Keratinocyte (primary cell): Measurements from ENCODE around the gene PCBD2. TPM values are rescaled to one million over a fixed set of nuclear protein-coding genes. Genes with fewer than 3 reads are reported as not detected.
"Not testable (repeated sequence)": the region's sequence is repeated elsewhere in the genome, so short reads cannot be mapped to it uniquely, and the experiment has no call there.

ENCODE experiments used
- DNase-seq: peaks from one replicate; pipeline ENCODE4 v3.0.0-alpha.2; 2011; ENCODE audit warnings: low read depth, missing footprints, low spot score
- FAIRE-seq: peaks from 2 replicates; lab custom pipeline; 2011; peaks lifted over from hg19 to GRCh38; lab: Jason Lieb, UNC
- H2AFZ ChIP-seq: 2 replicates; pipeline ENCODE4 v1.6.0; 2012; ENCODE audit warnings: low read length, control low read depth, inconsistent platforms; ENCODE audit not compliant: control insufficient read depth
- H3K27ac ChIP-seq: 2 replicates; pipeline ENCODE4 v1.5.1; 2011; ENCODE audit warnings: low read length; ENCODE audit not compliant: control insufficient read depth, insufficient read depth
- H3K27me3 ChIP-seq: 3 replicates; pipeline ENCODE4 v1.6.0; 2011; ENCODE audit warnings: low read length; ENCODE audit not compliant: control insufficient read depth, insufficient read depth; ENCODE audit errors: extremely low read depth
- H3K36me3 ChIP-seq, 2 experiments: 2 replicates in 1 of 2; 3 replicates in 1 of 2; pipeline ENCODE4 v1.5.1; 2011; ENCODE audit warnings: low read length in 2 of 2, mild to moderate bottlenecking in 1 of 2; ENCODE audit not compliant: control insufficient read depth in 2 of 2, insufficient read depth in 2 of 2; ENCODE audit errors: extremely low read depth in 1 of 2
- H3K4me1 ChIP-seq: 3 replicates; pipeline ENCODE4 v1.5.1; 2011; ENCODE audit warnings: low read length; ENCODE audit not compliant: control insufficient read depth, insufficient read depth; ENCODE audit errors: extremely low read depth
- H3K4me2 ChIP-seq: 3 replicates; pipeline ENCODE4 v1.6.0; 2011; ENCODE audit warnings: low read depth, low read length; ENCODE audit not compliant: control insufficient read depth, insufficient read depth; ENCODE audit errors: extremely low read depth
- H3K4me3 ChIP-seq, 3 experiments: fragments of 200-600 bp in 1 of 3; sonication (generic) in 1 of 3; 2 replicates in 2 of 3; 3 replicates in 1 of 3; pipeline ENCODE4 v1.5.1; 2011 to 2016; ENCODE audit warnings: low read length in 3 of 3, mild to moderate bottlenecking in 3 of 3, control low read depth in 2 of 3, inconsistent platforms in 1 of 3, low read depth in 1 of 3, mixed read lengths in 1 of 3, mixed run types in 1 of 3, moderate library complexity in 1 of 3; ENCODE audit not compliant: control insufficient read depth in 2 of 3, insufficient read depth in 2 of 3; ENCODE audit errors: extremely low read depth in 1 of 3
- H3K79me2 ChIP-seq: 2 replicates; pipeline ENCODE4 v1.6.0; 2012; ENCODE audit warnings: low read length; ENCODE audit not compliant: control insufficient read depth, insufficient read depth
- H3K9ac ChIP-seq: 3 replicates; pipeline ENCODE4 v1.6.0; 2011; ENCODE audit warnings: low read length; ENCODE audit not compliant: control insufficient read depth, insufficient read depth; ENCODE audit errors: extremely low read depth
- H3K9me1 ChIP-seq: 3 replicates; pipeline ENCODE4 v1.6.0; 2011; ENCODE audit warnings: low read length; ENCODE audit not compliant: control insufficient read depth, insufficient read depth; ENCODE audit errors: extremely low read depth
- H3K9me3 ChIP-seq: 2 replicates; pipeline ENCODE4 v1.5.1; 2012; ENCODE audit warnings: low read depth, low read length; ENCODE audit not compliant: control insufficient read depth
- H4K20me1 ChIP-seq: 3 replicates; pipeline ENCODE4 v1.6.0; 2011; ENCODE audit warnings: low read length; ENCODE audit not compliant: control insufficient read depth, insufficient read depth; ENCODE audit errors: extremely low read depth
- CTCF ChIP-seq, 3 experiments: IDR thresholded peaks in 1 of 3; conservative IDR thresholded peaks in 1 of 3; optimal IDR thresholded peaks in 1 of 3; 2 replicates in 2 of 3; 3 replicates in 1 of 3; pipeline versions ENCODE3 to v1.5.1; 2011; ENCODE audit warnings: low read length in 3 of 3, mild to moderate bottlenecking in 3 of 3, moderate library complexity in 2 of 3, control low read depth in 1 of 3, inconsistent platforms in 1 of 3; ENCODE audit not compliant: insufficient read depth in 2 of 3; ENCODE audit errors: extremely low read depth in 1 of 3
- EZH2 ChIP-seq: IDR thresholded peaks from one replicate; pipeline ENCODE4 v1.6.1; 2012; ENCODE audit warnings: inconsistent platforms, mild to moderate bottlenecking, low read length, moderate library complexity
- dilution Hi-C: fragments of 300-500 bp; cut with MboI; formaldehyde crosslinking; loops from one replicate; pipeline ENCODE4 v1.7.0; 2020; ENCODE audit warnings: low sequenced_read_pairs; ENCODE audit not compliant: extremely low pct_ligation_motif_present
- polyA plus RNA-seq, 5 experiments: library from polyadenylated mRNA; depleted of rRNA in 3 of 5; stranded (reverse) in 3 of 5; stranded (forward) in 1 of 5; unstranded in 1 of 5; fragments of >200 nt; gene quantifications; 1 replicate in 1 of 5; 2 replicates in 3 of 5; 3 replicates in 1 of 5; pipeline versions ENCODE4 v1.2.1 to v1.2.3, GENCODE V29; 2011 to 2012; ENCODE audit warnings: missing spikeins in 2 of 5, low read depth in 1 of 5, low replicate concordance in 1 of 5

PCBD2 gene
- polyA plus RNA-seq, 1 donor (not counting 4 experiments of a cell fraction or from before 2014, with no cell fraction given) = 6.2 TPM

- TF ChIP-seq EZH2 (no peak), CTCF (optimal IDR thresholded peaks at IDR 0.05 in 1 of 3, IDR thresholded peaks at IDR 0.05 in 1 of 3, conservative IDR thresholded peaks at IDR 0.05 in 1 of 3; ENCODE audit: extremely low read depth in 1 of 3, insufficient read depth in 2 of 3, low read length in 3 of 3) (no peak)
- DNase-seq (no peak), FAIRE-seq (no peak)
- H3K79me2 ChIP-seq = no peaks in the 10 kb centered on the region
- no peaks in the 10 kb centered on the region for H3K36me3 ChIP-seq
- H2AFZ ChIP-seq = no peak overlapping the region
- no peaks in the 10 kb centered on the region for H3K27me3 ChIP-seq
- no peak overlapping the region for H3K4me3 ChIP-seq
- H3K9me3 ChIP-seq = no peaks in the 10 kb centered on the region
- no peaks in the 10 kb centered on the region for H3K4me1 ChIP-seq
- no peak overlapping the region for H3K27ac ChIP-seq
- no peak overlapping the region for H3K4me2 ChIP-seq
- no peak overlapping the region for H3K9ac ChIP-seq
- H3K9me1 ChIP-seq = no peaks in the 10 kb centered on the region
- no peaks in the 10 kb centered on the region for H4K20me1 ChIP-seq
- dilution Hi-C loops = no loop called here
These were observed 84.4 kb downstream of the PCBD2 start for GRCh38 chr5:134989266-134989830.

- H3K4me2 ChIP-seq, FAIRE-seq, H3K9me1 ChIP-seq, H3K79me2 ChIP-seq, H3K9me3 ChIP-seq, H3K36me3 ChIP-seq, H2AFZ ChIP-seq, H3K27me3 ChIP-seq, H4K20me1 ChIP-seq, dilution Hi-C loops, H3K4me3 ChIP-seq, DNase-seq, H3K9ac ChIP-seq, H3K4me1 ChIP-seq, H3K27ac ChIP-seq: not testable (repeated sequence)
These were observed 85.3 kb downstream of the PCBD2 start for GRCh38 chr5:134990183-134990582.

GRCh38 chr5:134992148-134992547 lies 87.2 kb downstream of the PCBD2 start:
- H3K9me3 ChIP-seq = no peaks in the 10 kb centered on the region
- no peak for TF ChIP-seq CTCF (optimal IDR thresholded peaks at IDR 0.05 in 1 of 3, IDR thresholded peaks at IDR 0.05 in 1 of 3, conservative IDR thresholded peaks at IDR 0.05 in 1 of 3; ENCODE audit: extremely low read depth in 1 of 3, insufficient read depth in 2 of 3, low read length in 3 of 3)
- no peak for TF ChIP-seq EZH2
- H3K9ac ChIP-seq = no peak overlapping the region
- no peaks in the 10 kb centered on the region for H3K27me3 ChIP-seq
- H2AFZ ChIP-seq = no peak overlapping the region
- FAIRE-seq (no peak), DNase-seq (no peak)
- no peaks in the 10 kb centered on the region for H3K36me3 ChIP-seq
- dilution Hi-C loops = no loop called here
- no peak overlapping the region for H3K27ac ChIP-seq
- no peaks in the 10 kb centered on the region for H3K79me2 ChIP-seq
- no peaks in the 10 kb centered on the region for H3K9me1 ChIP-seq
- no peaks in the 10 kb centered on the region for H4K20me1 ChIP-seq
- H3K4me1 ChIP-seq = no peaks in the 10 kb centered on the region
- H3K4me2 ChIP-seq = no peak overlapping the region
- no peak overlapping the region for H3K4me3 ChIP-seq
